ENCODE data around the gene ASPN.

DNA sequence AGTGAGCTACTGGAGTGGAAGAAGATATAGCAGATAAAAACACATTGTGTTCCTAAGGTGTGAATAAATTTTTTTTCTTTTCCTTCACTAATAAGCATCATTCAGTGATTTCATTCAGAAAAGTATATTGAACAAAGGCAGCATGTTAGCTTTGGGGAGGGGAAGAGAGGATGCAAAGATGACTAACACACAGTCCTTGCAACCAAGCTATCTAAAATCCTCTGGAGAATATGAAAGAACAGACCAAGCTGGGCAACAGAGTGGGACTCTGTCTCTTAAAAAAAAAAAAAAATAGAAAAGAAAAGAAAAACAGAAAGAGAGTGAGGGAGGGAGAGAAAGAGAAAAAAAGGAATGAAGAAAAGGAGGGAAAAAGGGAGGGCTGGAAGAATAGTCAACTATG is 35.8 kb downstream of the ASPN start:
- TF ChIP-seq CTCF (IDR thresholded peaks at IDR 0.05; ENCODE audit: poor library complexity): no peak
- no peak for TF ChIP-seq EZH2phosphoT487 (IDR thresholded peaks at IDR 0.05; ENCODE audit: low read depth, severe bottlenecking, unreplicated experiment)

Data from hepatocyte (in vitro differentiated cells).